Osteoblast (primary cell): ENCODE measurements around the gene PIP4K2A. TPM values are rescaled to one million over a fixed set of nuclear protein-coding genes. Genes with fewer than 3 reads are reported as not detected.

Experiments used
- DNase-seq: peaks from one replicate; pipeline ENCODE4 v3.0.0; 2011; ENCODE audit warnings: low spot score, mixed read lengths; ENCODE audit not compliant: insufficient read length; ENCODE audit errors: missing footprints
- H2AFZ ChIP-seq: 2 replicates; pipeline ENCODE4 v1.6.0; 2011; ENCODE audit warnings: mild to moderate bottlenecking, low read length
- H3K27ac ChIP-seq: 2 replicates; pipeline ENCODE4 v1.5.1; 2011; ENCODE audit warnings: mild to moderate bottlenecking, low read depth, low read length, moderate library complexity
- H3K27me3 ChIP-seq: 2 replicates; pipeline ENCODE4 v1.6.0; 2012; ENCODE audit warnings: mild to moderate bottlenecking, control low read depth, inconsistent platforms, low read length, moderate library complexity; ENCODE audit not compliant: insufficient read depth
- H3K36me3 ChIP-seq: 2 replicates; pipeline ENCODE4 v1.5.1; 2011; ENCODE audit warnings: mild to moderate bottlenecking, low read length, control low read depth, moderate library complexity; ENCODE audit not compliant: insufficient read depth
- H3K4me1 ChIP-seq: 2 replicates; pipeline ENCODE4 v1.5.1; 2011; ENCODE audit warnings: mild to moderate bottlenecking, low read length, control low read depth, moderate library complexity; ENCODE audit not compliant: insufficient read depth
- H3K4me2 ChIP-seq: 2 replicates; pipeline ENCODE4 v1.6.0; 2011; ENCODE audit warnings: mild to moderate bottlenecking, low read length; ENCODE audit not compliant: insufficient read depth
- H3K4me3 ChIP-seq: fragments of 200-600 bp; sonication (generic); 3 replicates; pipeline ENCODE4 v1.5.1; 2012; ENCODE audit warnings: mild to moderate bottlenecking, low read length, inconsistent platforms; ENCODE audit not compliant: insufficient read depth
- H3K79me2 ChIP-seq: 2 replicates; pipeline ENCODE4 v1.6.0; 2012; ENCODE audit warnings: mild to moderate bottlenecking, low read length, control low read depth, inconsistent platforms; ENCODE audit not compliant: insufficient read depth
- H3K9me3 ChIP-seq: 2 replicates; pipeline ENCODE4 v1.5.1; 2011; ENCODE audit warnings: low read depth, low read length, control low read depth
- H4K20me1 ChIP-seq: 2 replicates; pipeline ENCODE4 v1.6.0; 2012; ENCODE audit warnings: mild to moderate bottlenecking, low read length, control low read depth; ENCODE audit not compliant: insufficient read depth
- CTCF ChIP-seq: IDR thresholded peaks from 2 replicates; pipeline ENCODE4 v1.5.1; 2011; ENCODE audit warnings: mild to moderate bottlenecking, low read depth, low read length, moderate library complexity; ENCODE audit errors: extremely low read depth
- total RNA-seq: library from RNA; depleted of rRNA; stranded (reverse); fragments of >200 nt; gene quantifications from 2 replicates; pipeline ENCODE4 v1.2.3, GENCODE V29; 2012

PIP4K2A gene
- total RNA-seq, 1 donor, result 68.8 TPM

- no peaks in the 10 kb centered on the region for H3K27me3 ChIP-seq
- DNase-seq, result no peak
- peaks cover 26% of the 10 kb centered on the region for H3K79me2 ChIP-seq
- H3K9me3 ChIP-seq, result no peaks in the 10 kb centered on the region
- H3K4me1 ChIP-seq, result peaks cover under 1% of the 10 kb centered on the region
- H3K4me2 ChIP-seq, result no peak overlapping the region
- H3K36me3 ChIP-seq, result peaks cover 4% of the 10 kb centered on the region
- TF ChIP-seq CTCF, result no peak
- H3K27ac ChIP-seq, result no peak overlapping the region
- H2AFZ ChIP-seq, result no peak overlapping the region
- no peak overlapping the region for H3K4me3 ChIP-seq
- H4K20me1 ChIP-seq, result peaks cover 2% of the 10 kb centered on the region
These were observed 103.8 kb downstream of the PIP4K2A start for GRCh38 chr10:22610610-22611009.

- Histone ChIP-seq H2AFZ (no peak overlapping the region), H3K9me3 (no peaks in the 10 kb centered on the region), H3K4me3 (no peak overlapping the region), H3K4me2 (no peak overlapping the region), H4K20me1 (peaks cover 4% of the 10 kb centered on the region), H3K27ac (no peak overlapping the region), H3K79me2 (peaks cover 24% of the 10 kb centered on the region), H3K27me3 (no peaks in the 10 kb centered on the region), H3K4me1 (peaks cover 7% of the 10 kb centered on the region), H3K36me3 (peaks cover 4% of the 10 kb centered on the region)
- no peak for DNase-seq
- no peak for TF ChIP-seq CTCF
These were observed 104.5 kb downstream of the PIP4K2A start for GRCh38 chr10:22609719-22610465.

- Histone ChIP-seq H3K4me1 (peaks cover 8% of the 10 kb centered on the region), H3K4me2 (no peak overlapping the region), H3K27ac (no peak overlapping the region)
These were observed 105.1 kb downstream of the PIP4K2A start for GRCh38 chr10:22609251-22609650.

More at GRCh38 chr10:22609251-22609650, 105.1 kb downstream of the PIP4K2A start:
- no peak for DNase-seq
- Histone ChIP-seq H3K9me3 (no peaks in the 10 kb centered on the region), H3K4me3 (no peak overlapping the region), H2AFZ (no peak overlapping the region), H3K36me3 (peaks cover 4% of the 10 kb centered on the region), H3K79me2 (peaks cover 24% of the 10 kb centered on the region), H3K27me3 (no peaks in the 10 kb centered on the region), H4K20me1 (peaks cover 4% of the 10 kb centered on the region)
- no peak for TF ChIP-seq CTCF
